DND-41 (cell line): ENCODE data around the gene TSPO.

Source experiments
- ATAC-seq: fragments of 200-7000 bp; cut with Tn5 transposase; 3 replicates; pipeline ENCODE4 v1.9.1; 2021; ENCODE audit warnings: low read depth; ENCODE audit not compliant: insufficient read depth
- DNase-seq: peaks from one replicate; pipeline ENCODE4 v3.0.0-alpha.2; 2020
- H2AFZ ChIP-seq: 2 replicates; pipeline ENCODE4 v1.6.0; 2012; ENCODE audit warnings: low read depth, low read length
- H3K27ac ChIP-seq: 2 replicates; pipeline ENCODE4 v1.5.1; 2012; ENCODE audit warnings: low read length, inconsistent platforms
- H3K27me3 ChIP-seq: fragments of 200-600 bp; sonication (generic); 2 replicates; pipeline ENCODE4 v1.6.0; 2012; ENCODE audit warnings: low read length, mild to moderate bottlenecking, inconsistent platforms; ENCODE audit not compliant: insufficient read depth, poor library complexity
- H3K36me3 ChIP-seq: 2 replicates; pipeline ENCODE4 v1.5.1; 2012; ENCODE audit warnings: low read length, inconsistent platforms; ENCODE audit not compliant: insufficient read depth
- H3K4me1 ChIP-seq: 2 replicates; pipeline ENCODE4 v1.5.1; 2012; ENCODE audit warnings: mild to moderate bottlenecking, low read length; ENCODE audit not compliant: insufficient read depth
- H3K4me2 ChIP-seq: 2 replicates; pipeline ENCODE4 v1.6.0; 2012; ENCODE audit warnings: mild to moderate bottlenecking, moderate library complexity, low read length, inconsistent platforms; ENCODE audit not compliant: insufficient read depth
- H3K4me3 ChIP-seq, 2 experiments: fragments of 200-600 bp in 1 of 2; shearing (Covaris generic) in 1 of 2; 2 replicates each; pipeline ENCODE4 v1.5.1; 2012 to 2016; ENCODE audit warnings: inconsistent platforms in 2 of 2, low read length in 2 of 2, mild to moderate bottlenecking in 2 of 2, low read depth in 1 of 2, moderate library complexity in 1 of 2
- H3K79me2 ChIP-seq: 2 replicates; pipeline ENCODE4 v1.6.0; 2012; ENCODE audit warnings: low read length, inconsistent platforms; ENCODE audit not compliant: insufficient read depth
- H3K9ac ChIP-seq: 2 replicates; pipeline ENCODE4 v1.6.0; 2012; ENCODE audit warnings: low read depth, mild to moderate bottlenecking, inconsistent platforms, low read length, moderate library complexity
- H3K9me3 ChIP-seq: 2 replicates; pipeline ENCODE4 v1.5.1; 2012; ENCODE audit warnings: low read length, moderate library complexity, mild to moderate bottlenecking, inconsistent platforms; ENCODE audit not compliant: insufficient read depth, severe bottlenecking
- H4K20me1 ChIP-seq: 2 replicates; pipeline ENCODE4 v1.6.0; 2012; ENCODE audit warnings: low read length; ENCODE audit not compliant: insufficient read depth
- CTCF ChIP-seq: IDR thresholded peaks from 2 replicates; pipeline ENCODE4 v1.5.1; 2012; ENCODE audit warnings: borderline replicate concordance, low read length, moderate library complexity, mild to moderate bottlenecking; ENCODE audit not compliant: poor library complexity, severe bottlenecking; ENCODE audit errors: extremely low read depth
- EZH2 ChIP-seq: IDR thresholded peaks from 3 replicates; pipeline ENCODE4 v1.6.1; 2012; ENCODE audit warnings: borderline replicate concordance, low read depth, mild to moderate bottlenecking, moderate library complexity, low read length, inconsistent platforms; ENCODE audit not compliant: severe bottlenecking

The TSPO gene

GRCh38 chr22:43207386-43207785 is 56.0 kb downstream of the TSPO start:
- no peak overlapping the region for H3K4me3 ChIP-seq
- DNase-seq (no peak), ATAC-seq (no peak)
- no peaks in the 10 kb centered on the region for H3K27me3 ChIP-seq
- no peak overlapping the region for H3K9ac ChIP-seq
- no peak overlapping the region for H2AFZ ChIP-seq
- no peak for TF ChIP-seq CTCF
- no peak for TF ChIP-seq EZH2
- H3K27ac ChIP-seq, result no peak overlapping the region
- no peaks in the 10 kb centered on the region for H3K9me3 ChIP-seq
- H4K20me1 ChIP-seq, result no peaks in the 10 kb centered on the region
- no peaks in the 10 kb centered on the region for H3K79me2 ChIP-seq
- no peak overlapping the region for H3K4me2 ChIP-seq
- no peaks in the 10 kb centered on the region for H3K36me3 ChIP-seq
- H3K4me1 ChIP-seq, result no peaks in the 10 kb centered on the region

DNA sequence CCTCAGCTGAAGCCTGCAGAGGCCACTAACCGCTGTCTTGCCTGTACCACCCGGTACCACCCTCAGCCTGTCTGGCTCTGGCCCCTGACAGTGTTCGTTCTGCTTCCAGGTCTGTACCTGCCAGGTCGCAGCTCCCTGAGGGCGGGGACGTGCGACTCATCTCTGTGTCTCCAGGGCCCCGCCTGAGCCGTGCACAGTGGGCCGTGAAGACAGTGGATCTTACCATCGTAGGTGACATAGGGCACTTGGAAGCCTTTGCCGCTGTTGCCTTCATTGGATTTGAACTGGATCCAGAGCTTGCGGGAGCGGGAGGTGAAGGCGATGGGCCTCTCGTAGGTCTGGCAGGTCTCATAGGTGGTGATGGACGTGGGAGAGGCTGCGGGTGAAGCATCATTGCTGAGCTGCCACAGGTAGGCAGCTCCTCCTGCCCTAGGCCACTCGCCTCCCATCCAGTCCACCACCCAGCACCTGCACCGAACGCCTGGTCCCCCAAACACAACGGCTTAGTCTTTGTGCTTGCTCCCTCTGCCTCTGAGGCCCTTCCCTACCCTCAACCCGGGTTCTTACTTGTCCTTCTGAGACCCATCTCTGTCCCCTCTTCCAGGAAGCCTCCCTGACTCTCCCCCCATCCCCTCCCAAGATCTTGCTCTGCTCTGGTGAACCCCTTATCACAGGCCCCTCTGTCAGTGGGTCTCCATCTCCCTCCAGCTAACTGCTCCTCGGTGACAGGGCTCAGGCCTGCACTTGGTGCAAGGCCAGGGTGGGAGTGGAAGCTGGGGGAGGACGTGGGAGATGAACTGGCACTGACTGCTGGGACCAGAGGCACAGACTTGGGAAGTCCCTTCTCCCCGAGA is 56.7 kb downstream of the TSPO start:
- H3K4me2 ChIP-seq, result no peak overlapping the region
- no peak for ATAC-seq
- no peaks in the 10 kb centered on the region for H3K36me3 ChIP-seq
- H3K9me3 ChIP-seq, result no peaks in the 10 kb centered on the region
- H4K20me1 ChIP-seq, result no peaks in the 10 kb centered on the region
- no peaks in the 10 kb centered on the region for H3K27me3 ChIP-seq
- TF ChIP-seq CTCF, result no peak
- TF ChIP-seq EZH2, result no peak
- no peak overlapping the region for H3K4me3 ChIP-seq
- no peak overlapping the region for H3K27ac ChIP-seq
- no peaks in the 10 kb centered on the region for H3K4me1 ChIP-seq
- no peaks in the 10 kb centered on the region for H3K79me2 ChIP-seq
- DNase-seq, result no peak
- H3K9ac ChIP-seq, result no peak overlapping the region
- H2AFZ ChIP-seq, result no peak overlapping the region

GRCh38 chr22:43208703-43209522 is 57.6 kb downstream of the TSPO start:
- no peak for ATAC-seq
- Histone ChIP-seq H3K36me3 (no peaks in the 10 kb centered on the region), H3K27me3 (no peaks in the 10 kb centered on the region), H3K4me1 (no peaks in the 10 kb centered on the region), H3K27ac (no peak overlapping the region), H3K9me3 (no peaks in the 10 kb centered on the region), H2AFZ (no peak overlapping the region), H3K79me2 (no peaks in the 10 kb centered on the region), H4K20me1 (no peaks in the 10 kb centered on the region), H3K4me3 (no peak overlapping the region), H3K4me2 (no peak overlapping the region), H3K9ac (no peak overlapping the region)
- no peak for DNase-seq
- TF ChIP-seq EZH2 (no peak), CTCF (no peak)
